OCI-LY7 (cell line): Measurements from ENCODE around the gene SPSB2.

Experiments
- CTCF ChIP-seq: fragments of 200-600 bp; sonication (generic); conservative IDR thresholded peaks from 2 replicates; pipeline ENCODE4 v1.5.1; 2014; ENCODE audit warnings: mild to moderate bottlenecking, antibody characterized with exemption, low read length, moderate library complexity, mixed read lengths
- EZH2phosphoT487 ChIP-seq: fragments of 200-600 bp; sonication (generic); IDR thresholded peaks from 2 replicates; pipeline ENCODE4 v1.6.1; 2018; ENCODE audit warnings: low read depth, borderline replicate concordance, mild to moderate bottlenecking, mixed run types, antibody characterized with exemption, low read length, moderate library complexity, mixed read lengths

- TF ChIP-seq CTCF (no peak), EZH2phosphoT487 (no peak)
Observed at GRCh38 chr12:6909421-6910145, 36.5 kb upstream of the SPSB2 start.
